Left renal pelvis (tissue), 4 donors: ENCODE results near the gene ADCK1. TPM values are rescaled to one million over a fixed set of nuclear protein-coding genes. Genes with fewer than 3 reads are reported as not detected.

Experiments
- DNase-seq, 4 donors: peaks; one replicate each; pipeline ENCODE4 v3.0.0-alpha.2; 2013; ENCODE audit warnings: low read depth in 4 of 4, low spot score in 3 of 4
- polyA plus RNA-seq, 4 donors: library from polyadenylated mRNA; unstranded; fragments of 120-200 nt; gene quantifications; one replicate each; pipeline ENCODE4 v1.2.1, GENCODE V29; 2013; ENCODE audit not compliant: insufficient read length in 4 of 4

ADCK1 gene
- polyA plus RNA-seq, 4 donors = 7.6 to 12.5 (median 8.9) TPM

GRCh38 chr14:77980475-77981321, 180.8 kb downstream of the ADCK1 start:
- no peak for DNase-seq

Other genes starting within 250 kb of the ADCK1 start
- gene SPTLC2, start 183.5 kb upstream of the ADCK1 start, polyA plus RNA-seq = 10 to 100 TPM; 35.2 to 72.9 (median 69.2) TPM
- 10 to 100 TPM; 11.3 to 17.5 (median 16.5) TPM for gene ALKBH1, start 92.1 kb upstream of the ADCK1 start, polyA plus RNA-seq
- 100 to 1,000 TPM in 3 of 4 donors, 10 to 100 TPM in 1; 67.2 to 111 (median 104) TPM for gene SLIRP, start 92.0 kb upstream of the ADCK1 start, polyA plus RNA-seq
- gene SNW1, start 39.0 kb upstream of the ADCK1 start, polyA plus RNA-seq = 10 to 100 TPM; 74.6 to 95.4 (median 88.7) TPM